SK-N-SH (cell line): ENCODE data around the gene IARS2. TPM values are rescaled to one million over a fixed set of nuclear protein-coding genes. Genes with fewer than 3 reads are reported as not detected.

Experiments used
- CTCF ChIA-PET: fragments of 300-600, 350-600 bp; formaldehyde crosslinking; extraction: SDS; loops from one replicate; lab custom pipeline; 2021; lab: Yijun Ruan, JAX
- POLR2A ChIA-PET: fragments of 350-600 bp; sonication (Branson Sonifier 250); formaldehyde crosslinking; extraction: SDS; loops from one replicate; lab custom pipeline; 2020; ENCODE audit warnings: antibody characterized with exemption, inconsistent platforms; lab: Yijun Ruan, JAX
- DNase-seq: peaks from one replicate; pipeline ENCODE4 v3.0.0; 2012
- H2AFZ ChIP-seq: fragments of 200-600 bp; sonication (generic); 2 replicates; pipeline ENCODE4 v1.8.1; 2016; ENCODE audit warnings: antibody characterized with exemption, mild to moderate bottlenecking, low read depth
- H3F3A ChIP-seq: fragments of 200-600 bp; sonication (generic); replicated peaks from 2 replicates; pipeline ENCODE3; 2016; ENCODE audit warnings: antibody characterized with exemption, mild to moderate bottlenecking; ENCODE audit not compliant: insufficient read depth
- H3K27ac ChIP-seq, 2 experiments: fragments of 200-500 bp in 1 of 2; fragments of 200-600 bp in 1 of 2; sonication (Bioruptor generic) in 1 of 2; sonication (generic), shearing (Covaris generic) in 1 of 2; 2 replicates each; pipeline versions ENCODE4 v1.5.1 to v1.6.1; 2014 to 2016; ENCODE audit warnings: low read depth in 2 of 2, inconsistent platforms in 1 of 2, low read length in 1 of 2, mild to moderate bottlenecking in 1 of 2, mixed read lengths in 1 of 2
- H3K27me3 ChIP-seq: fragments of 200-600 bp; sonication (generic), shearing (Covaris generic); 2 replicates; pipeline ENCODE4 v1.6.1; 2016; ENCODE audit warnings: mixed run types; ENCODE audit not compliant: insufficient read depth
- H3K36me3 ChIP-seq, 2 experiments: fragments of 200-500 bp in 1 of 2; fragments of 200-600 bp in 1 of 2; sonication (Bioruptor generic) in 1 of 2; sonication (generic) in 1 of 2; replicated peaks in 1 of 2; 2 replicates each; pipeline versions ENCODE3 to v1.5.1; 2014 to 2016; ENCODE audit warnings: low read length in 1 of 2, mild to moderate bottlenecking in 1 of 2; ENCODE audit not compliant: insufficient read depth in 2 of 2, control insufficient read depth in 1 of 2
- H3K4me1 ChIP-seq, 2 experiments: fragments of 200-500 bp in 1 of 2; fragments of 200-600 bp in 1 of 2; sonication (Bioruptor generic) in 1 of 2; sonication (generic), shearing (Covaris generic) in 1 of 2; 2 replicates each; pipeline versions ENCODE4 v1.5.1 to v1.6.1; 2014 to 2016; ENCODE audit warnings: low read depth in 1 of 2, low read length in 1 of 2, mixed run types in 1 of 2; ENCODE audit not compliant: insufficient read depth in 2 of 2, control insufficient read depth in 1 of 2
- H3K4me2 ChIP-seq: fragments of 200-600 bp; sonication (generic), shearing (Covaris generic); 2 replicates; pipeline ENCODE4 v1.6.1; 2017; ENCODE audit warnings: mixed run types
- H3K4me3 ChIP-seq, 2 experiments: fragments of 200-500 bp in 1 of 2; fragments of 200-600 bp in 1 of 2; sonication (Bioruptor generic) in 1 of 2; sonication (generic), shearing (Covaris generic) in 1 of 2; 2 replicates each; pipeline versions ENCODE4 v1.5.1 to v1.8.1; 2014 to 2016; ENCODE audit warnings: low read depth in 2 of 2, inconsistent platforms in 1 of 2, low read length in 1 of 2, mild to moderate bottlenecking in 1 of 2, mixed read lengths in 1 of 2, moderate library complexity in 1 of 2
- H3K79me2 ChIP-seq: fragments of 200-600 bp; sonication (generic); 2 replicates; pipeline ENCODE4 v1.8.1; 2017; ENCODE audit warnings: mild to moderate bottlenecking; ENCODE audit not compliant: insufficient read depth
- H3K9ac ChIP-seq: fragments of 200-600 bp; sonication (generic); 2 replicates; pipeline ENCODE4 v1.6.1; 2017; ENCODE audit warnings: mixed run types
- H3K9me2 ChIP-seq: fragments of 200-600 bp; sonication (generic); 2 replicates; pipeline ENCODE4 v1.6.1; 2017; ENCODE audit warnings: mixed run types
- H3K9me3 ChIP-seq: fragments of 200-600 bp; sonication (generic); 2 replicates; pipeline ENCODE4 v1.6.1; 2017; ENCODE audit warnings: mixed run types, mild to moderate bottlenecking, moderate library complexity
- H4K20me1 ChIP-seq: fragments of 200-600 bp; sonication (generic); 2 replicates; pipeline ENCODE4 v1.6.1; 2017; ENCODE audit warnings: mild to moderate bottlenecking, mixed run types; ENCODE audit not compliant: insufficient read depth
- CHD2 ChIP-seq: fragments of 150-350 bp; IDR thresholded peaks from 2 replicates; pipeline ENCODE4 v1.6.1; 2018; ENCODE audit warnings: low read length; ENCODE audit not compliant: partially characterized antibody
- EP300 ChIP-seq, 2 experiments: IDR thresholded peaks; 2 replicates each; pipeline versions ENCODE4 v1.4.0 to v1.6.1; 2012; ENCODE audit warnings: borderline replicate concordance in 1 of 2, low read depth in 1 of 2, low read length in 1 of 2
- IRF3 ChIP-seq: fragments of 150-350 bp; IDR thresholded peaks from 2 replicates; pipeline ENCODE4 v1.6.1; 2016; ENCODE audit warnings: mild to moderate bottlenecking, low read depth, low read length
- NFIC ChIP-seq: IDR thresholded peaks from 2 replicates; pipeline ENCODE4 v1.4.0; 2012; ENCODE audit warnings: borderline replicate concordance
- POLR2AphosphoS5 ChIP-seq: IDR thresholded peaks from 2 replicates; pipeline ENCODE4 v1.6.1; 2012; ENCODE audit warnings: low read depth, low read length
- REST ChIP-seq: IDR thresholded peaks from 2 replicates; pipeline ENCODE4 v1.6.1; 2012; ENCODE audit warnings: mild to moderate bottlenecking, low read depth, low read length, moderate library complexity
- SIN3A ChIP-seq: IDR thresholded peaks from 2 replicates; pipeline ENCODE4 v1.6.1; 2012; ENCODE audit warnings: low read depth, mild to moderate bottlenecking, low read length, moderate library complexity, borderline replicate concordance
- TCF12 ChIP-seq: IDR thresholded peaks from 2 replicates; pipeline ENCODE4 v1.4.0; 2012
- USF1 ChIP-seq: IDR thresholded peaks from 2 replicates; pipeline ENCODE4 v1.4.0; 2012; ENCODE audit warnings: low read depth, borderline replicate concordance
- WGBS: methylation state at CpG from one replicate; pipeline ENCODE4 v1.1.6; 2017; ENCODE audit warnings: low lambda C conversion rate; 5-methylcytosine and 5-hydroxymethylcytosine counted together
- polyA plus RNA-seq, 3 experiments: library from polyadenylated mRNA; depleted of rRNA; stranded (reverse); fragments of >200 nt; gene quantifications; 2 replicates each; pipeline ENCODE4 v1.2.3, GENCODE V29; 2012
- TF ChIP-seq, protein P1 (sequence below): IDR thresholded peaks from 2 replicates; pipeline ENCODE4 v1.4.0; 2012; ENCODE audit warnings: low read depth, borderline replicate concordance

IARS2 gene
- polyA plus RNA-seq, 1 of the 3 experiments (the other 2 are of a cell fraction) = 25.7 TPM

GRCh38 chr1:220121791-220122530 is 28.0 kb downstream of the IARS2 start:
- no peak overlapping the region for H3K4me2 ChIP-seq
- H3K27ac ChIP-seq = no peak overlapping the region; a peak in 1 of 4 replicates
- H3K9me2 ChIP-seq = no peaks in the 10 kb centered on the region
- H3K4me1 ChIP-seq = peaks cover 0 to 4% of the 10 kb centered on the region in 2 experiments; a peak in 1 of 4 replicates
- H4K20me1 ChIP-seq = no peaks in the 10 kb centered on the region
- H3K27me3 ChIP-seq = no peaks in the 10 kb centered on the region
- no peaks in the 10 kb centered on the region for H3K9me3 ChIP-seq
- H3K9ac ChIP-seq = no peak overlapping the region
- peaks cover 17% of the 10 kb centered on the region for H3K79me2 ChIP-seq
- H3K4me3 ChIP-seq = no peak overlapping the region
- H2AFZ ChIP-seq = no peak overlapping the region
- DNase-seq = no peak
- ChIA-PET POLR2A (no interaction called here), CTCF (interaction anchor here (1.0 to 2.6 kb wide), 4 partner anchors 9 to 682 kb away, joined by 3 to 8 read pairs (median 4); no protein-coding TSS in a partner anchor)
- WGBS = 94% methylated on average over 8 of the region's 8 CpGs
- H3F3A ChIP-seq = peaks cover 4% of the 10 kb centered on the region
- H3K36me3 ChIP-seq = peaks cover 46 to 48% of the 10 kb centered on the region in 2 experiments
- TF ChIP-seq, protein P1, sequence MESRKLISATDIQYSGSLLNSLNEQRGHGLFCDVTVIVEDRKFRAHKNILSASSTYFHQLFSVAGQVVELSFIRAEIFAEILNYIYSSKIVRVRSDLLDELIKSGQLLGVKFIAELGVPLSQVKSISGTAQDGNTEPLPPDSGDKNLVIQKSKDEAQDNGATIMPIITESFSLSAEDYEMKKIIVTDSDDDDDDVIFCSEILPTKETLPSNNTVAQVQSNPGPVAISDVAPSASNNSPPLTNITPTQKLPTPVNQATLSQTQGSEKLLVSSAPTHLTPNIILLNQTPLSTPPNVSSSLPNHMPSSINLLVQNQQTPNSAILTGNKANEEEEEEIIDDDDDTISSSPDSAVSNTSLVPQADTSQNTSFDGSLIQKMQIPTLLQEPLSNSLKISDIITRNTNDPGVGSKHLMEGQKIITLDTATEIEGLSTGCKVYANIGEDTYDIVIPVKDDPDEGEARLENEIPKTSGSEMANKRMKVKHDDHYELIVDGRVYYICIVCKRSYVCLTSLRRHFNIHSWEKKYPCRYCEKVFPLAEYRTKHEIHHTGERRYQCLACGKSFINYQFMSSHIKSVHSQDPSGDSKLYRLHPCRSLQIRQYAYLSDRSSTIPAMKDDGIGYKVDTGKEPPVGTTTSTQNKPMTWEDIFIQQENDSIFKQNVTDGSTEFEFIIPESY = no peak
- TF ChIP-seq REST (no peak), CHD2 (no peak), IRF3 (no peak), EP300 (IDR thresholded peaks at IDR 0.05; ENCODE audit: borderline replicate concordance in 1 of 2, low read depth in 1 of 2, low read length in 1 of 2) (no peak), SIN3A (no peak), POLR2AphosphoS5 (no peak), TCF12 (no peak), USF1 (no peak), NFIC (no peak)
